Measurements from ENCODE around the gene JARID2. TPM values are rescaled to one million over a fixed set of nuclear protein-coding genes. Genes with fewer than 3 reads are reported as not detected.

Gene JARID2
- total and polyA plus RNA-seq, 2 of the 4 experiments (the other 2 are of a cell fraction): 9.6 to 12.9 TPM

DNA sequence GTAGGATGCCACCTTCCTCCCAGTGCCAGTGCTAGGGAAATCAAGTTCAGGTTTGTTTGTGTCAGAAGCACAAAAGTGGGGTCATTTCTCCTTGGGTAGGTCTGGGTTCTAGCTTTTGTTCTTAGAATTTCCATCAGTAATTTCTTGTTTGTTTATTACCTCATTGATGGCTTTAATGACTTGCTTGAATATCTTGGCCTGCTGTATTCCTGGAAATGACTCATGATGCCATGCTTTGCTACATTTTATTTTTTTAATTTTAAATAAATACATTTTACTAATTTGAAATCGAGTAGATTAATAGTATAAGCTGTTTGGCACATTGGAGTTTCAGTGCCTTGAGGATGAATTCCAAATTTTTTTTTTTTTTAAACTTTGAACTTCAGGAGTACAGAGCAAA is 189.6 kb downstream of the JARID2 start:
- Histone ChIP-seq H3K4me3 (ENCODE audit: insufficient read depth, low read depth, low read length) (no peak overlapping the region), H2AFZ (replicated peaks; ENCODE audit: low read length, poor library complexity) (no peak overlapping the region), H2BK20ac (ENCODE audit: low read depth, low read length) (no peak overlapping the region), H4K5ac (ENCODE audit: low read depth, low read length) (no peak overlapping the region), H3K4ac (ENCODE audit: low read depth, low read length) (no peak overlapping the region), H3K4me1 (ENCODE audit: control insufficient read depth, insufficient read depth, low read length) (peaks cover 19% of the 10 kb centered on the region), H3K23ac (ENCODE audit: low read depth, low read length) (no peak overlapping the region), H4K20me1 (ENCODE audit: insufficient read depth, low read length) (peaks cover 90% of the 10 kb centered on the region), H3K9me3 (ENCODE audit: control insufficient read depth, insufficient read depth, low read length) (no peaks in the 10 kb centered on the region; the same call in 1 of the 2 replicates), H3K9me1 (ENCODE audit: insufficient read depth, low read length) (peaks cover 13% of the 10 kb centered on the region), H2BK120ac (ENCODE audit: low read depth, low read length) (no peak overlapping the region), H3K27me3 (ENCODE audit: control insufficient read depth, insufficient read depth, low read length) (no peaks in the 10 kb centered on the region), H3K56ac (ENCODE audit: extremely low read depth, insufficient read depth, low read length) (no peak overlapping the region), H3K18ac (ENCODE audit: low read depth, low read length) (no peak overlapping the region), H2AK9ac (replicated peaks; ENCODE audit: low read depth, low read length, poor library complexity) (no peak overlapping the region), H4K91ac (ENCODE audit: insufficient read depth, low read depth, low read length) (no peak overlapping the region), H2BK5ac (ENCODE audit: low read depth, low read length, poor library complexity, severe bottlenecking) (no peak overlapping the region), H2AK5ac (ENCODE audit: low read depth, low read length) (no peak overlapping the region), H3K9ac (ENCODE audit: low read depth, low read length) (no peak overlapping the region), H4K8ac (ENCODE audit: low read depth in 2 of 2, low read length in 2 of 2) (no peak overlapping the region), H3K36me3 (ENCODE audit: control insufficient read depth, insufficient read depth, low read length) (no peaks in the 10 kb centered on the region), H2BK15ac (ENCODE audit: low read depth, low read length) (no peak overlapping the region), H3K14ac (replicated peaks; ENCODE audit: low read depth, low read length) (no peak overlapping the region), H3K4me2 (ENCODE audit: low read depth, low read length) (no peak overlapping the region), H3K27ac (ENCODE audit: insufficient read depth, low read length) (no peak overlapping the region), H3K79me1 (ENCODE audit: low read depth in 1 of 2, low read length in 2 of 2) (peaks cover 45 to 86% of the 10 kb centered on the region in 2 experiments)
- ATAC-seq (ENCODE audit: low read depth) (no peak), DNase-seq (no peak)
- POLR2A ChIA-PET (ENCODE audit: unreplicated experiment): no interaction called here
- CTCF ChIA-PET: interaction anchor here (0.6 kb wide), 1 partner anchor 66 kb away, joined by 4 read pairs; no protein-coding TSS in a partner anchor
- TF ChIP-seq NFE2L2 (IDR thresholded peaks at IDR 0.05; ENCODE audit: low read depth, low read length): no peak
- no peak for TF ChIP-seq CEBPB (IDR thresholded peaks at IDR 0.05; ENCODE audit: low read depth, low read length)
- TF ChIP-seq, protein P1, sequence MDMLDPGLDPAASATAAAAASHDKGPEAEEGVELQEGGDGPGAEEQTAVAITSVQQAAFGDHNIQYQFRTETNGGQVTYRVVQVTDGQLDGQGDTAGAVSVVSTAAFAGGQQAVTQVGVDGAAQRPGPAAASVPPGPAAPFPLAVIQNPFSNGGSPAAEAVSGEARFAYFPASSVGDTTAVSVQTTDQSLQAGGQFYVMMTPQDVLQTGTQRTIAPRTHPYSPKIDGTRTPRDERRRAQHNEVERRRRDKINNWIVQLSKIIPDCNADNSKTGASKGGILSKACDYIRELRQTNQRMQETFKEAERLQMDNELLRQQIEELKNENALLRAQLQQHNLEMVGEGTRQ (IDR thresholded peaks at IDR 0.05; ENCODE audit: low read depth, low read length): no peak
- TF ChIP-seq, protein P2, sequence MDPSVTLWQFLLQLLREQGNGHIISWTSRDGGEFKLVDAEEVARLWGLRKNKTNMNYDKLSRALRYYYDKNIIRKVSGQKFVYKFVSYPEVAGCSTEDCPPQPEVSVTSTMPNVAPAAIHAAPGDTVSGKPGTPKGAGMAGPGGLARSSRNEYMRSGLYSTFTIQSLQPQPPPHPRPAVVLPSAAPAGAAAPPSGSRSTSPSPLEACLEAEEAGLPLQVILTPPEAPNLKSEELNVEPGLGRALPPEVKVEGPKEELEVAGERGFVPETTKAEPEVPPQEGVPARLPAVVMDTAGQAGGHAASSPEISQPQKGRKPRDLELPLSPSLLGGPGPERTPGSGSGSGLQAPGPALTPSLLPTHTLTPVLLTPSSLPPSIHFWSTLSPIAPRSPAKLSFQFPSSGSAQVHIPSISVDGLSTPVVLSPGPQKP (IDR thresholded peaks at IDR 0.05; ENCODE audit: borderline replicate concordance, low read depth, low read length): no peak
- TF ChIP-seq MXI1 (IDR thresholded peaks at IDR 0.05; ENCODE audit: borderline replicate concordance, low read depth, low read length): no peak
- no peak for TF ChIP-seq BHLHE40 (IDR thresholded peaks at IDR 0.05; ENCODE audit: low read depth, low read length)
- no peak for TF ChIP-seq SMC3 (IDR thresholded peaks at IDR 0.05; ENCODE audit: low read depth, low read length)
- TF ChIP-seq, protein P3, sequence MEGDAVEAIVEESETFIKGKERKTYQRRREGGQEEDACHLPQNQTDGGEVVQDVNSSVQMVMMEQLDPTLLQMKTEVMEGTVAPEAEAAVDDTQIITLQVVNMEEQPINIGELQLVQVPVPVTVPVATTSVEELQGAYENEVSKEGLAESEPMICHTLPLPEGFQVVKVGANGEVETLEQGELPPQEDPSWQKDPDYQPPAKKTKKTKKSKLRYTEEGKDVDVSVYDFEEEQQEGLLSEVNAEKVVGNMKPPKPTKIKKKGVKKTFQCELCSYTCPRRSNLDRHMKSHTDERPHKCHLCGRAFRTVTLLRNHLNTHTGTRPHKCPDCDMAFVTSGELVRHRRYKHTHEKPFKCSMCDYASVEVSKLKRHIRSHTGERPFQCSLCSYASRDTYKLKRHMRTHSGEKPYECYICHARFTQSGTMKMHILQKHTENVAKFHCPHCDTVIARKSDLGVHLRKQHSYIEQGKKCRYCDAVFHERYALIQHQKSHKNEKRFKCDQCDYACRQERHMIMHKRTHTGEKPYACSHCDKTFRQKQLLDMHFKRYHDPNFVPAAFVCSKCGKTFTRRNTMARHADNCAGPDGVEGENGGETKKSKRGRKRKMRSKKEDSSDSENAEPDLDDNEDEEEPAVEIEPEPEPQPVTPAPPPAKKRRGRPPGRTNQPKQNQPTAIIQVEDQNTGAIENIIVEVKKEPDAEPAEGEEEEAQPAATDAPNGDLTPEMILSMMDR (conservative IDR thresholded peaks at IDR 0.05; ENCODE audit: low read depth, low read length): no peak
- TF ChIP-seq MAZ (IDR thresholded peaks at IDR 0.05; ENCODE audit: borderline replicate concordance, low read depth, low read length): no peak
- TF ChIP-seq RFX5 (IDR thresholded peaks at IDR 0.05; ENCODE audit: low read depth, low read length): no peak
- no peak for TF ChIP-seq MAFK (IDR thresholded peaks at IDR 0.05; ENCODE audit: low read depth, low read length)
- no peak for TF ChIP-seq FOS (IDR thresholded peaks at IDR 0.05; ENCODE audit: low read depth, low read length)
- TF ChIP-seq CHD1 (IDR thresholded peaks at IDR 0.05; ENCODE audit: low read depth, low read length): no peak
- TF ChIP-seq RAD21 (IDR thresholded peaks at IDR 0.05; ENCODE audit: low read length): no peak
- no peak for TF ChIP-seq RCOR1 (IDR thresholded peaks at IDR 0.05; ENCODE audit: insufficient replicate concordance, low read length)
- TF ChIP-seq POLR2A (IDR thresholded peaks at IDR 0.05; ENCODE audit: low read depth, low read length): no peak
- WGBS, 2 experiments (ENCODE audit: extremely low coverage in 2 of 2, insufficient read length in 1 of 2): no CpG with 5 or more reads among the region's 1 CpG
- in situ Hi-C loops (cut with MboI; ENCODE audit: low sequenced_read_pairs) (no loop called here), intact Hi-C loops (cut with micrococcal nuclease) (no loop called here), dilution Hi-C loops (cut with HindIII; ENCODE audit: low sequenced_read_pairs, unreplicated experiment) (no loop called here)
- no TSS peak for BruUV-seq (replicated peaks)
